ENCODE results near the gene ZBTB44. TPM values are rescaled to one million over a fixed set of nuclear protein-coding genes. Genes with fewer than 3 reads are reported as not detected.

ZBTB44 gene
- total and polyA plus RNA-seq, 7 donors: 9.2 to 162 (median 73.0) TPM

- intact Hi-C loops (cut with DNase I): no loop called here
- no peak for DNase-seq
- H3K27ac ChIP-seq: no peak overlapping the region
- H3K36me3 ChIP-seq: no peaks in the 10 kb centered on the region
- H3K27me3 ChIP-seq: no peaks in the 10 kb centered on the region
- H3K9me3 ChIP-seq: no peaks in the 10 kb centered on the region
- TF ChIP-seq CTCF (IDR thresholded peaks at IDR 0.05) (no peak), EP300 (IDR thresholded peaks at IDR 0.05) (no peak), POLR2AphosphoS5 (IDR thresholded peaks at IDR 0.05) (no peak), POLR2A (IDR thresholded peaks at IDR 0.05) (no peak)
- H3K4me1 ChIP-seq: no peaks in the 10 kb centered on the region
- H3K4me3 ChIP-seq: no peak overlapping the region
- WGBS, 2 donors: 85 to 96% methylated on average over 7 of the region's 7 CpGs
Observed at GRCh38 chr11:130201026-130201425, 113.7 kb downstream of the ZBTB44 start.

- Histone ChIP-seq H3K36me3 (no peaks in the 10 kb centered on the region), H3K9me3 (no peaks in the 10 kb centered on the region), H3K4me3 (no peak overlapping the region), H3K27ac (no peak overlapping the region), H3K4me1 (no peaks in the 10 kb centered on the region), H3K27me3 (no peaks in the 10 kb centered on the region)
- WGBS, 2 donors: 92 to 95% methylated on average over 12 of the region's 12 CpGs
- TF ChIP-seq POLR2A (IDR thresholded peaks at IDR 0.05): no peak
- no peak for TF ChIP-seq CTCF (IDR thresholded peaks at IDR 0.05)
- no peak for TF ChIP-seq EP300 (IDR thresholded peaks at IDR 0.05)
- TF ChIP-seq POLR2AphosphoS5 (IDR thresholded peaks at IDR 0.05): no peak
- intact Hi-C loops (cut with DNase I): no loop called here
- DNase-seq: no peak
Observed at GRCh38 chr11:130199792-130200191, 114.9 kb downstream of the ZBTB44 start.

GRCh38 chr11:130198964-130199363 lies 115.8 kb downstream of the ZBTB44 start:
- no peaks in the 10 kb centered on the region for H3K9me3 ChIP-seq
- H3K36me3 ChIP-seq: no peaks in the 10 kb centered on the region
- DNase-seq: no peak
- H3K27ac ChIP-seq: no peak overlapping the region
- H3K27me3 ChIP-seq: no peaks in the 10 kb centered on the region
- no peak for TF ChIP-seq EP300 (IDR thresholded peaks at IDR 0.05)
- TF ChIP-seq POLR2A (IDR thresholded peaks at IDR 0.05): no peak
- TF ChIP-seq POLR2AphosphoS5 (IDR thresholded peaks at IDR 0.05): no peak
- no peak for TF ChIP-seq CTCF (IDR thresholded peaks at IDR 0.05)
- WGBS, 2 donors: 91 to 93% methylated on average over 15 of the region's 15 CpGs
- H3K4me1 ChIP-seq: no peaks in the 10 kb centered on the region
- intact Hi-C loops (cut with DNase I): no loop called here
- H3K4me3 ChIP-seq: no peak overlapping the region

DNA sequence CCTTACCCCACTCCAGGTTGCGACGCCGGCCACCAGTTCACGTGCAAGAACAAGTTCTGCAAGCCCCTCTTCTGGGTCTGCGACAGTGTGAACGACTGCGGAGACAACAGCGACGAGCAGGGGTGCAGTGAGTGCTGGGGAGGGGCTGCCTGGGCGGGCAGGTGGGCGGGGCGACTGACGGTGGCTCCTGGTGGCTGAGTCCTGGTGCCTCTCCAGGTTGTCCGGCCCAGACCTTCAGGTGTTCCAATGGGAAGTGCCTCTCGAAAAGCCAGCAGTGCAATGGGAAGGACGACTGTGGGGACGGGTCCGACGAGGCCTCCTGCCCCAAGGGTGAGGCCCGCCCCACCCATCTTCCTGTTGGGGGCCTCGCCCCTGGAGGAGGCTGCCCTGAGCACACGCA lies 116.4 kb downstream of the ZBTB44 start:
- intact Hi-C loops (cut with DNase I): no loop called here
- DNase-seq: no peak
- WGBS, 2 donors: 78 to 85% methylated on average over 22 of the region's 22 CpGs
- Histone ChIP-seq H3K9me3 (no peaks in the 10 kb centered on the region), H3K27ac (no peak overlapping the region), H3K27me3 (no peaks in the 10 kb centered on the region), H3K4me1 (no peaks in the 10 kb centered on the region), H3K36me3 (no peaks in the 10 kb centered on the region), H3K4me3 (no peak overlapping the region)
- TF ChIP-seq EP300 (IDR thresholded peaks at IDR 0.05) (no peak), POLR2AphosphoS5 (IDR thresholded peaks at IDR 0.05) (no peak), POLR2A (IDR thresholded peaks at IDR 0.05) (no peak), CTCF (IDR thresholded peaks at IDR 0.05) (no peak)

GRCh38 chr11:130197386-130198035 lies 117.2 kb downstream of the ZBTB44 start:
- WGBS, 2 donors: 91 to 92% methylated on average over 27 of the region's 27 CpGs
- no peaks in the 10 kb centered on the region for H3K27me3 ChIP-seq
- DNase-seq: no peak

More at GRCh38 chr11:130197386-130198035, 117.2 kb downstream of the ZBTB44 start:
- Histone ChIP-seq H3K9me3 (no peaks in the 10 kb centered on the region), H3K4me1 (no peaks in the 10 kb centered on the region), H3K27ac (no peak overlapping the region), H3K36me3 (no peaks in the 10 kb centered on the region), H3K4me3 (no peak overlapping the region)
- TF ChIP-seq POLR2AphosphoS5 (IDR thresholded peaks at IDR 0.05) (no peak), EP300 (IDR thresholded peaks at IDR 0.05) (no peak), CTCF (IDR thresholded peaks at IDR 0.05) (no peak), POLR2A (IDR thresholded peaks at IDR 0.05) (no peak)
- intact Hi-C loops (cut with DNase I): no loop called here

Data from sigmoid colon (tissue), 7 donors.